B cell (primary cell): ENCODE results near the gene SP100. TPM values are rescaled to one million over a fixed set of nuclear protein-coding genes. Genes with fewer than 3 reads are reported as not detected.

Experiments
- ATAC-seq: fragments of 200-7000 bp; cut with Tn5 transposase; one replicate; pipeline ENCODE4 v1.10.0; 2021; ENCODE audit warnings: low read depth, mild to moderate bottlenecking, moderate number of reproducible peaks, moderate library complexity
- CTCF ChIA-PET: fragments of 350-600 bp; sonication (Branson Sonifier 250); formaldehyde crosslinking; loops from one replicate; lab custom pipeline; 2021; ENCODE audit warnings: antibody characterized with exemption, inconsistent platforms; lab: Charles Lee
- POLR2A ChIA-PET: fragments of 350-600 bp; sonication (Branson Sonifier 250); formaldehyde crosslinking; loops from one replicate; lab custom pipeline; 2021; ENCODE audit warnings: antibody characterized with exemption; lab: Charles Lee
- DNase-seq: peaks from one replicate; pipeline ENCODE4 v3.0.0; 2013
- H2AFZ ChIP-seq: 2 replicates; pipeline ENCODE4 v1.6.1; 2012; ENCODE audit warnings: mild to moderate bottlenecking, low read depth, low read length; ENCODE audit not compliant: insufficient read depth, poor library complexity, severe bottlenecking
- H3K27ac ChIP-seq, 2 donors: 1 replicate in 1 of 2; 2 replicates in 1 of 2; pipeline ENCODE4 v1.5.1; 2012 to 2013; ENCODE audit warnings: low read length in 2 of 2, mild to moderate bottlenecking in 2 of 2, moderate library complexity in 1 of 2
- H3K27me3 ChIP-seq, 4 experiments: fragments of 200-600 bp in 1 of 4; sonication (generic) in 1 of 4; replicated peaks in 1 of 4; 1 replicate in 2 of 4; 2 replicates in 2 of 4; pipeline versions ENCODE4 v1.6.1 to v1.7.0; 2013 to 2016; ENCODE audit warnings: low read length in 3 of 4, mild to moderate bottlenecking in 2 of 4, mixed read lengths in 1 of 4, moderate library complexity in 1 of 4; ENCODE audit not compliant: insufficient read depth in 4 of 4, control insufficient read depth in 3 of 4; ENCODE audit errors: control extremely low read depth in 1 of 4
- H3K36me3 ChIP-seq, 2 experiments: replicated peaks in 1 of 2; 1 replicate in 1 of 2; 2 replicates in 1 of 2; pipeline versions ENCODE4 v1.6.1 to v1.7.1; 2013; ENCODE audit warnings: low read length in 1 of 2; ENCODE audit not compliant: insufficient read depth in 2 of 2, control insufficient read depth in 1 of 2; ENCODE audit errors: control extremely low read depth in 1 of 2, extremely low read depth in 1 of 2
- H3K4me1 ChIP-seq, 2 donors: fragments of 200-600 bp in 1 of 2; sonication (generic) in 1 of 2; 1 replicate in 1 of 2; 2 replicates in 1 of 2; pipeline versions ENCODE4 v1.5.1 to v1.6.1; 2013 to 2017; ENCODE audit warnings: low read length in 2 of 2; ENCODE audit not compliant: control insufficient read depth in 2 of 2, insufficient read depth in 2 of 2
- H3K4me2 ChIP-seq: replicated peaks from 2 replicates; pipeline ENCODE3; 2012; ENCODE audit warnings: mild to moderate bottlenecking, low read depth, low read length; ENCODE audit not compliant: poor library complexity, severe bottlenecking
- H3K4me3 ChIP-seq, 5 experiments: fragments of 200-600 bp in 1 of 5; sonication (generic) in 1 of 5; 1 replicate in 3 of 5; 2 replicates in 2 of 5; pipeline versions ENCODE4 v1.5.1 to v1.7.0; 2011 to 2016; ENCODE audit warnings: low read length in 4 of 5, mild to moderate bottlenecking in 4 of 5, low read depth in 2 of 5, control low read depth in 1 of 5, moderate library complexity in 1 of 5; ENCODE audit not compliant: insufficient read depth in 1 of 5; ENCODE audit errors: control extremely low read depth in 1 of 5, extremely low read depth in 1 of 5
- H3K79me2 ChIP-seq: fragments of 200-600 bp; sonication (generic); one replicate; pipeline ENCODE4 v1.6.0; 2016; ENCODE audit warnings: low read length; ENCODE audit not compliant: control insufficient read depth, insufficient read depth
- H3K9ac ChIP-seq: fragments of 200-600 bp; sonication (generic); 2 replicates; pipeline ENCODE4 v1.6.1; 2017; ENCODE audit warnings: mild to moderate bottlenecking, low read length, moderate library complexity
- H3K9me3 ChIP-seq, 3 donors: one replicate each; pipeline versions ENCODE4 v1.6.1 to v1.7.1; 2013; ENCODE audit warnings: low read length in 2 of 3; ENCODE audit not compliant: control insufficient read depth in 2 of 3, insufficient read depth in 1 of 3; ENCODE audit errors: control extremely low read depth in 1 of 3
- H4K20me1 ChIP-seq: 2 replicates; pipeline ENCODE4 v1.6.0; 2012; ENCODE audit warnings: mild to moderate bottlenecking, low read length; ENCODE audit not compliant: insufficient read depth, control insufficient read depth, poor library complexity, severe bottlenecking
- H3K27ac Mint-ChIP-seq: one replicate; pipeline ENCODE4 v1.8.0; 2021; ENCODE audit warnings: mixed read lengths
- H3K27me3 Mint-ChIP-seq: one replicate; pipeline ENCODE4 v1.8.0; 2021; ENCODE audit warnings: mixed read lengths
- H3K4me1 Mint-ChIP-seq: one replicate; pipeline ENCODE4 v1.8.0; 2021; ENCODE audit warnings: mixed read lengths
- H3K4me3 Mint-ChIP-seq: one replicate; pipeline ENCODE4 v1.8.0; 2021; ENCODE audit warnings: mixed read lengths
- H3K9me3 Mint-ChIP-seq: one replicate; pipeline ENCODE4 v1.8.0; 2022; ENCODE audit warnings: mixed read lengths; ENCODE audit not compliant: insufficient read depth
- EZH2 ChIP-seq: IDR thresholded peaks from 2 replicates; pipeline ENCODE4 v1.6.1; 2012; ENCODE audit warnings: borderline replicate concordance, low read depth, mild to moderate bottlenecking, moderate library complexity, low read length; ENCODE audit not compliant: insufficient read depth, poor library complexity, severe bottlenecking
- WGBS: methylation state at CpG from one replicate; pipeline ENCODE4 v1.1.5; 2013; ENCODE audit warnings: missing lambda C conversion rate; ENCODE audit not compliant: insufficient coverage; 5-methylcytosine and 5-hydroxymethylcytosine counted together
- intact Hi-C: fragments of 100-400 bp; cut with micrococcal nuclease; formaldehyde crosslinking; loops from one replicate; pipeline ENCODE4 v1.10.0; 2022
- polyA plus RNA-seq: library from polyadenylated mRNA; depleted of rRNA; stranded (reverse); fragments of >200 nt; gene quantifications from 2 replicates; pipeline ENCODE4 v1.2.3, GENCODE V29; 2012
- total RNA-seq, 2 donors: library from RNA; stranded (reverse); fragments of 120-200 nt in 1 of 2; gene quantifications; 1 replicate in 1 of 2; 2 replicates in 1 of 2; pipeline versions ENCODE4 v1.2.3 to v1.2.4, GENCODE V29; 2013 to 2022
- TF ChIP-seq, protein P1 (sequence below): fragments of 200-600 bp; IDR thresholded peaks from one replicate; pipeline ENCODE4 v1.8.0; 2022; ENCODE audit warnings: antibody characterized with exemption, mild to moderate bottlenecking

Gene SP100
- total and polyA plus RNA-seq, 2 donors (not counting 1 experiment from before 2014, with no cell fraction given), result 209 to 554 TPM

DNA sequence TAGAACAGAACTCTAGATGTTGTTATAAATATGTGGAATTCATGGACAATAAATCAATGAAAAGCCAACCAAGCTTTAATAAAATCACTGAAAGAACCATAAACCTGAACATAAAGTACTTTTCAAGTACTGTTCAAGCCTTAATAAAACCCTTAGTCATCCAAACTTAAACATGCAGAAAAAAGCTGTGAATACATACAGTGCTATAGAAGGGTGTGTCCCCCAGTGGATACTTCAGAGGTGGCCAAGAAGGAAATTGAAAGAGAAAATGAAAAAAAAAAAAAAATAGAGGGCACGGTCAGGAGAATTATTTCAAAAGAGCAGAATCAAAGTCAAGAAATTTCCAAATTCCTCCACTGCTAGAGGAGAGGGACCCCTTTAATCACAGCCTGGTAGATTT lies 141.1 kb downstream of the SP100 start:
- Histone ChIP-seq H3K9me3 (peaks cover 0 to 3% (median 0%) of the 10 kb centered on the region in 3 donors), H3K4me3 (no peak overlapping the region), H3K4me2 (no peak overlapping the region), H3K4me1 (peaks cover 12 to 13% of the 10 kb centered on the region in 2 donors), H3K27ac (no peak overlapping the region), H2AFZ (no peak overlapping the region), H3K79me2 (no peaks in the 10 kb centered on the region), H4K20me1 (no peaks in the 10 kb centered on the region), H3K9ac (no peak overlapping the region), H3K36me3 (no peaks in the 10 kb centered on the region), H3K27me3 (no peaks in the 10 kb centered on the region)
- no peak overlapping the region for H3K27ac Mint-ChIP-seq
- peaks cover 29% of the 10 kb centered on the region for H3K4me1 Mint-ChIP-seq
- CTCF ChIA-PET, result no interaction called here
- DNase-seq, result no peak
- no peak for ATAC-seq
- intact Hi-C loops, result no loop called here
- no peak overlapping the region for H3K4me3 Mint-ChIP-seq
- POLR2A ChIA-PET, result no interaction called here
- H3K9me3 Mint-ChIP-seq, result peaks cover 2% of the 10 kb centered on the region
- no peak for TF ChIP-seq EZH2
- TF ChIP-seq, protein P1, sequence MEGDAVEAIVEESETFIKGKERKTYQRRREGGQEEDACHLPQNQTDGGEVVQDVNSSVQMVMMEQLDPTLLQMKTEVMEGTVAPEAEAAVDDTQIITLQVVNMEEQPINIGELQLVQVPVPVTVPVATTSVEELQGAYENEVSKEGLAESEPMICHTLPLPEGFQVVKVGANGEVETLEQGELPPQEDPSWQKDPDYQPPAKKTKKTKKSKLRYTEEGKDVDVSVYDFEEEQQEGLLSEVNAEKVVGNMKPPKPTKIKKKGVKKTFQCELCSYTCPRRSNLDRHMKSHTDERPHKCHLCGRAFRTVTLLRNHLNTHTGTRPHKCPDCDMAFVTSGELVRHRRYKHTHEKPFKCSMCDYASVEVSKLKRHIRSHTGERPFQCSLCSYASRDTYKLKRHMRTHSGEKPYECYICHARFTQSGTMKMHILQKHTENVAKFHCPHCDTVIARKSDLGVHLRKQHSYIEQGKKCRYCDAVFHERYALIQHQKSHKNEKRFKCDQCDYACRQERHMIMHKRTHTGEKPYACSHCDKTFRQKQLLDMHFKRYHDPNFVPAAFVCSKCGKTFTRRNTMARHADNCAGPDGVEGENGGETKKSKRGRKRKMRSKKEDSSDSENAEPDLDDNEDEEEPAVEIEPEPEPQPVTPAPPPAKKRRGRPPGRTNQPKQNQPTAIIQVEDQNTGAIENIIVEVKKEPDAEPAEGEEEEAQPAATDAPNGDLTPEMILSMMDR, result no peak
- H3K27me3 Mint-ChIP-seq, result no peaks in the 10 kb centered on the region
- WGBS, result no CpG with 5 or more reads among the region's 1 CpG
